ENCODE data around the gene TRNT1.

GRCh38 chr3:3109407-3110298, 17.1 kb upstream of the TRNT1 start:
- TF ChIP-seq L3MBTL2 (conservative IDR thresholded peaks at IDR 0.05) = no peak
- TF ChIP-seq FOXM1 (IDR thresholded peaks at IDR 0.05; ENCODE audit: borderline replicate concordance) = no peak
- TF ChIP-seq ELF4 (IDR thresholded peaks at IDR 0.05) = no peak
- TF ChIP-seq PKNOX1 (IDR thresholded peaks at IDR 0.05) = no peak
- no peak for TF ChIP-seq NFRKB (IDR thresholded peaks at IDR 0.05)
- no peak for TF ChIP-seq FOXK2 (IDR thresholded peaks at IDR 0.05)
- no peak for TF ChIP-seq BHLHE40 (IDR thresholded peaks at IDR 0.05; ENCODE audit: borderline replicate concordance)
- TF ChIP-seq CTBP1 (IDR thresholded peaks at IDR 0.05; ENCODE audit: borderline replicate concordance) = no peak

All from HEK293T (cell line).